Measurements from ENCODE around the gene DLGAP1.

DLGAP1 gene

DNA sequence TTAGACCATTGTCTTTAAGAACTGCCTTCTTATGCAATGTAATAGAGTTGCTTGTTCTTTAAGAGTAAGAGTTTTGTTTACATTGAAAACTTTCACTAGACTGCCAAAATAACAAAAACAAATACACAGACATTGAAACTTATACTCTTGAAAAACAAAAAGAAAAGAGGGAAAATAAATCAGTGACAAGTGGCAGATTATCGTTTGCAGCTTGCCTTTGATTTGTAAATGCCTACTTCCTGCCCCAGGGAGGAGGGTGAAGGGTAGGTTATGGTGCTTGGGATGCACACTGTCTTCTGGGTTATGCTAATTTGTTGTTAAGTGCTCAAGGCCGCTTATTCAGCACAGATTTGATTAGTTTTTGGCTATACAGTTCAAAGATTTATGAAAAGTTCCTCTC, 806.5 kb downstream of the DLGAP1 start:
- no peak overlapping the region for H3K4me3 ChIP-seq (ENCODE audit: low read depth, low read length)
- H3K27ac ChIP-seq (ENCODE audit: extremely low read depth, low read depth, low read length): no peak overlapping the region
- no peaks in the 10 kb centered on the region for H3K9me3 ChIP-seq (ENCODE audit: control insufficient read depth, insufficient read depth, low read depth, low read length)
- TF ChIP-seq ZNF132 (tag by site-specific recombination; IDR thresholded peaks at IDR 0.05; ENCODE audit: borderline replicate concordance) (no peak), OVOL3 (tag by site-specific recombination; IDR thresholded peaks at IDR 0.05) (no peak), ZNF311 (tag by site-specific recombination; IDR thresholded peaks at IDR 0.05; ENCODE audit: borderline replicate concordance) (no peak), ZBTB17 (tag by site-specific recombination; IDR thresholded peaks at IDR 0.05) (no peak), ZBTB21 (tag by site-specific recombination; IDR thresholded peaks at IDR 0.05) (no peak), ZNF239 (tag by site-specific recombination; IDR thresholded peaks at IDR 0.05) (no peak), SP7 (tag by site-specific recombination; IDR thresholded peaks at IDR 0.05) (no peak), ZNF426 (tag by site-specific recombination; IDR thresholded peaks at IDR 0.05) (no peak), KLF1 (tag by site-specific recombination; IDR thresholded peaks at IDR 0.05) (no peak), MEIS1 (CRISPR knock-in tag; IDR thresholded peaks at IDR 0.05; ENCODE audit: borderline replicate concordance) (no peak), ZNF146 (tag by site-specific recombination; IDR thresholded peaks at IDR 0.05) (no peak), SCRT2 (tag by site-specific recombination; IDR thresholded peaks at IDR 0.05) (no peak), ZNF596 (tag by site-specific recombination; IDR thresholded peaks at IDR 0.05) (no peak), ZEB2 (tag by site-specific recombination; IDR thresholded peaks at IDR 0.05) (no peak), ZNF266 (tag by site-specific recombination; IDR thresholded peaks at IDR 0.05; ENCODE audit: low read depth) (no peak), ZNF843 (tag by site-specific recombination; IDR thresholded peaks at IDR 0.05) (no peak)
- TF ChIP-seq, protein P1, sequence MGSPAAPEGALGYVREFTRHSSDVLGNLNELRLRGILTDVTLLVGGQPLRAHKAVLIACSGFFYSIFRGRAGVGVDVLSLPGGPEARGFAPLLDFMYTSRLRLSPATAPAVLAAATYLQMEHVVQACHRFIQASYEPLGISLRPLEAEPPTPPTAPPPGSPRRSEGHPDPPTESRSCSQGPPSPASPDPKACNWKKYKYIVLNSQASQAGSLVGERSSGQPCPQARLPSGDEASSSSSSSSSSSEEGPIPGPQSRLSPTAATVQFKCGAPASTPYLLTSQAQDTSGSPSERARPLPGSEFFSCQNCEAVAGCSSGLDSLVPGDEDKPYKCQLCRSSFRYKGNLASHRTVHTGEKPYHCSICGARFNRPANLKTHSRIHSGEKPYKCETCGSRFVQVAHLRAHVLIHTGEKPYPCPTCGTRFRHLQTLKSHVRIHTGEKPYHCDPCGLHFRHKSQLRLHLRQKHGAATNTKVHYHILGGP (tag by site-specific recombination; IDR thresholded peaks at IDR 0.05): no peak
- TF ChIP-seq, protein P2, sequence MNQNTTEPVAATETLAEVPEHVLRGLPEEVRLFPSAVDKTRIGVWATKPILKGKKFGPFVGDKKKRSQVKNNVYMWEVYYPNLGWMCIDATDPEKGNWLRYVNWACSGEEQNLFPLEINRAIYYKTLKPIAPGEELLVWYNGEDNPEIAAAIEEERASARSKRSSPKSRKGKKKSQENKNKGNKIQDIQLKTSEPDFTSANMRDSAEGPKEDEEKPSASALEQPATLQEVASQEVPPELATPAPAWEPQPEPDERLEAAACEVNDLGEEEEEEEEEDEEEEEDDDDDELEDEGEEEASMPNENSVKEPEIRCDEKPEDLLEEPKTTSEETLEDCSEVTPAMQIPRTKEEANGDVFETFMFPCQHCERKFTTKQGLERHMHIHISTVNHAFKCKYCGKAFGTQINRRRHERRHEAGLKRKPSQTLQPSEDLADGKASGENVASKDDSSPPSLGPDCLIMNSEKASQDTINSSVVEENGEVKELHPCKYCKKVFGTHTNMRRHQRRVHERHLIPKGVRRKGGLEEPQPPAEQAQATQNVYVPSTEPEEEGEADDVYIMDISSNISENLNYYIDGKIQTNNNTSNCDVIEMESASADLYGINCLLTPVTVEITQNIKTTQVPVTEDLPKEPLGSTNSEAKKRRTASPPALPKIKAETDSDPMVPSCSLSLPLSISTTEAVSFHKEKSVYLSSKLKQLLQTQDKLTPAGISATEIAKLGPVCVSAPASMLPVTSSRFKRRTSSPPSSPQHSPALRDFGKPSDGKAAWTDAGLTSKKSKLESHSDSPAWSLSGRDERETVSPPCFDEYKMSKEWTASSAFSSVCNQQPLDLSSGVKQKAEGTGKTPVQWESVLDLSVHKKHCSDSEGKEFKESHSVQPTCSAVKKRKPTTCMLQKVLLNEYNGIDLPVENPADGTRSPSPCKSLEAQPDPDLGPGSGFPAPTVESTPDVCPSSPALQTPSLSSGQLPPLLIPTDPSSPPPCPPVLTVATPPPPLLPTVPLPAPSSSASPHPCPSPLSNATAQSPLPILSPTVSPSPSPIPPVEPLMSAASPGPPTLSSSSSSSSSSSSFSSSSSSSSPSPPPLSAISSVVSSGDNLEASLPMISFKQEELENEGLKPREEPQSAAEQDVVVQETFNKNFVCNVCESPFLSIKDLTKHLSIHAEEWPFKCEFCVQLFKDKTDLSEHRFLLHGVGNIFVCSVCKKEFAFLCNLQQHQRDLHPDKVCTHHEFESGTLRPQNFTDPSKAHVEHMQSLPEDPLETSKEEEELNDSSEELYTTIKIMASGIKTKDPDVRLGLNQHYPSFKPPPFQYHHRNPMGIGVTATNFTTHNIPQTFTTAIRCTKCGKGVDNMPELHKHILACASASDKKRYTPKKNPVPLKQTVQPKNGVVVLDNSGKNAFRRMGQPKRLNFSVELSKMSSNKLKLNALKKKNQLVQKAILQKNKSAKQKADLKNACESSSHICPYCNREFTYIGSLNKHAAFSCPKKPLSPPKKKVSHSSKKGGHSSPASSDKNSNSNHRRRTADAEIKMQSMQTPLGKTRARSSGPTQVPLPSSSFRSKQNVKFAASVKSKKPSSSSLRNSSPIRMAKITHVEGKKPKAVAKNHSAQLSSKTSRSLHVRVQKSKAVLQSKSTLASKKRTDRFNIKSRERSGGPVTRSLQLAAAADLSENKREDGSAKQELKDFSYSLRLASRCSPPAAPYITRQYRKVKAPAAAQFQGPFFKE (tag by site-specific recombination; IDR thresholded peaks at IDR 0.05; ENCODE audit: borderline replicate concordance): no peak
- TF ChIP-seq, protein P3, sequence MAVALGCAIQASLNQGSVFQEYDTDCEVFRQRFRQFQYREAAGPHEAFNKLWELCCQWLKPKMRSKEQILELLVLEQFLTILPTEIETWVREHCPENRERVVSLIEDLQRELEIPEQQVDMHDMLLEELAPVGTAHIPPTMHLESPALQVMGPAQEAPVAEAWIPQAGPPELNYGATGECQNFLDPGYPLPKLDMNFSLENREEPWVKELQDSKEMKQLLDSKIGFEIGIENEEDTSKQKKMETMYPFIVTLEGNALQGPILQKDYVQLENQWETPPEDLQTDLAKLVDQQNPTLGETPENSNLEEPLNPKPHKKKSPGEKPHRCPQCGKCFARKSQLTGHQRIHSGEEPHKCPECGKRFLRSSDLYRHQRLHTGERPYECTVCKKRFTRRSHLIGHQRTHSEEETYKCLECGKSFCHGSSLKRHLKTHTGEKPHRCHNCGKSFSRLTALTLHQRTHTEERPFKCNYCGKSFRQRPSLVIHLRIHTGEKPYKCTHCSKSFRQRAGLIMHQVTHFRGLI (tag by site-specific recombination; IDR thresholded peaks at IDR 0.05): no peak
- ChIA-PET CTCF (interaction anchor here (0.6 to 3.6 kb wide), 4 partner anchors 17 to 1009 kb away, joined by 3 to 19 read pairs (median 4); no protein-coding TSS in a partner anchor), POLR2A (interaction anchor here (0.7 kb wide), 1 partner anchor 55 kb away, joined by 8 read pairs; no protein-coding TSS in a partner anchor)
- H3K36me3 ChIP-seq (ENCODE audit: control insufficient read depth in 2 of 2, insufficient read depth in 1 of 2, low read length in 2 of 2): no peaks in the 10 kb centered on the region
- H3K4me1 ChIP-seq (ENCODE audit: control insufficient read depth, insufficient read depth, low read length): no peaks in the 10 kb centered on the region; the same call in 1 of the 2 replicates
